HEK293 (cell line): ENCODE measurements around the gene AGRN.
A peak's percentile ranks its signal among the peaks of the same experiment; 100 is the strongest.

ENCODE experiments used
- CTCF ChIA-PET: fragments of 350-600 bp; formaldehyde crosslinking; extraction: SDS; loops from one replicate; lab custom pipeline; 2021; ENCODE audit warnings: antibody characterized with exemption; lab: Yijun Ruan, JAX
- POLR2A ChIA-PET: fragments of 300-600 bp; formaldehyde crosslinking; extraction: SDS; loops from one replicate; lab custom pipeline; 2020; ENCODE audit warnings: antibody characterized with exemption, inconsistent platforms; lab: Yijun Ruan, JAX
- H3K27ac ChIP-seq: fragments of 200-500 bp; sonication (Bioruptor generic); 2 replicates; pipeline ENCODE4 v1.5.1; 2014; ENCODE audit warnings: low read depth, low read length, control low read depth, inconsistent platforms; ENCODE audit errors: extremely low read depth
- H3K36me3 ChIP-seq, 2 experiments: fragments of 200-500 bp in 1 of 2; sonication (Bioruptor generic) in 1 of 2; 1 replicate in 1 of 2; 2 replicates in 1 of 2; pipeline ENCODE4 v1.5.1; 2014 to 2017; ENCODE audit warnings: inconsistent platforms in 2 of 2, low read length in 2 of 2; ENCODE audit not compliant: control insufficient read depth in 2 of 2, insufficient read depth in 1 of 2
- H3K4me1 ChIP-seq: fragments of 200-500 bp; sonication (Bioruptor generic); 2 replicates; pipeline ENCODE4 v1.5.1; 2014; ENCODE audit warnings: mild to moderate bottlenecking, low read length, inconsistent platforms; ENCODE audit not compliant: control insufficient read depth, insufficient read depth
- H3K4me3 ChIP-seq: 2 replicates; pipeline ENCODE4 v1.5.1; 2011; ENCODE audit warnings: low read depth, mild to moderate bottlenecking, control low read depth, low read length, moderate library complexity
- H3K9me3 ChIP-seq: fragments of 200-500 bp; sonication (Bioruptor generic); 2 replicates; pipeline ENCODE4 v1.5.1; 2014; ENCODE audit warnings: low read depth, low read length, inconsistent platforms; ENCODE audit not compliant: control insufficient read depth, insufficient read depth
- BCL11A ChIP-seq: fragments of 450-650 bp; formaldehyde crosslinking; IDR thresholded peaks from 2 replicates; pipeline ENCODE4 v1.5.1; 2016; ENCODE audit warnings: low read depth, missing biosample characterization, missing genetic modification characterization
- GLIS2 ChIP-seq: fragments of 450-650 bp; formaldehyde crosslinking; IDR thresholded peaks from 2 replicates; pipeline ENCODE4 v1.5.1; 2016; ENCODE audit warnings: missing biosample characterization, missing genetic modification characterization
- KLF1 ChIP-seq: fragments of 450-650 bp; formaldehyde crosslinking; IDR thresholded peaks from 2 replicates; pipeline ENCODE4 v1.5.1; 2016; ENCODE audit warnings: missing biosample characterization, missing genetic modification characterization
- KLF7 ChIP-seq: fragments of 450-650 bp; formaldehyde crosslinking; IDR thresholded peaks from 2 replicates; pipeline ENCODE4 v1.5.1; 2016; ENCODE audit warnings: missing biosample characterization, missing genetic modification characterization, borderline replicate concordance
- PRDM1 ChIP-seq: fragments of 450-650 bp; formaldehyde crosslinking; IDR thresholded peaks from 2 replicates; pipeline ENCODE4; 2016; ENCODE audit warnings: missing biosample characterization, missing genetic modification characterization
- PRDM2 ChIP-seq: fragments of 450-650 bp; formaldehyde crosslinking; IDR thresholded peaks from 2 replicates; pipeline ENCODE4 v1.5.1; 2016; ENCODE audit warnings: missing biosample characterization, missing genetic modification characterization, borderline replicate concordance
- SCRT2 ChIP-seq: fragments of 450-650 bp; formaldehyde crosslinking; IDR thresholded peaks from 2 replicates; pipeline ENCODE4 v1.5.1; 2016; ENCODE audit warnings: missing biosample characterization, missing genetic modification characterization
- SP7 ChIP-seq: fragments of 450-650 bp; formaldehyde crosslinking; IDR thresholded peaks from 2 replicates; pipeline ENCODE4 v1.5.1; 2016; ENCODE audit warnings: missing biosample characterization, missing genetic modification characterization
- ZBTB7A ChIP-seq: fragments of 450-650 bp; formaldehyde crosslinking; IDR thresholded peaks from 2 replicates; pipeline ENCODE4 v1.5.1; 2016; ENCODE audit warnings: low read depth, missing biosample characterization, missing genetic modification characterization
- ZNF341 ChIP-seq: fragments of 450-650 bp; formaldehyde crosslinking; IDR thresholded peaks from 2 replicates; pipeline ENCODE4; 2016; ENCODE audit warnings: low read depth, missing biosample characterization, missing genetic modification characterization
- ZNF423 ChIP-seq: fragments of 450-650 bp; formaldehyde crosslinking; IDR thresholded peaks from 2 replicates; pipeline ENCODE4 v1.5.1; 2016; ENCODE audit warnings: missing biosample characterization, missing genetic modification characterization
- ZNF548 ChIP-seq: fragments of 450-650 bp; formaldehyde crosslinking; IDR thresholded peaks from 2 replicates; pipeline ENCODE4 v1.5.1; 2016; ENCODE audit warnings: missing biosample characterization, missing genetic modification characterization
- ZNF600 ChIP-seq: fragments of 450-650 bp; formaldehyde crosslinking; IDR thresholded peaks from 2 replicates; pipeline ENCODE4 v1.5.1; 2016; ENCODE audit warnings: missing biosample characterization, missing genetic modification characterization
- ZNF629 ChIP-seq: fragments of 450-650 bp; formaldehyde crosslinking; IDR thresholded peaks from 2 replicates; pipeline ENCODE4 v1.5.1; 2017; ENCODE audit warnings: missing biosample characterization, missing genetic modification characterization
- ZNF776 ChIP-seq: fragments of 450-650 bp; formaldehyde crosslinking; IDR thresholded peaks from 2 replicates; pipeline ENCODE4 v1.5.0; 2017; ENCODE audit warnings: missing biosample characterization, missing genetic modification characterization, borderline replicate concordance

The AGRN gene

GRCh38 chr1:1004780-1005697 lies 14.9 kb upstream of the AGRN start (continued):
- no peak for TF ChIP-seq PRDM2 (tag by site-specific recombination)
- no peak for TF ChIP-seq ZNF548 (tag by site-specific recombination)
- peak; percentile 96 for TF ChIP-seq ZNF600 (tag by site-specific recombination)
- peak; percentile 40; the same call in 1 of the 2 replicates for TF ChIP-seq PRDM1 (tag by site-specific recombination)
- TF ChIP-seq ZNF629 (tag by site-specific recombination) = no peak
- TF ChIP-seq KLF1 (tag by site-specific recombination) = peak; percentile 5; the same call in 1 of the 2 replicates
- TF ChIP-seq ZNF341 = peak; percentile 90
- TF ChIP-seq SCRT2 (tag by site-specific recombination) = no peak
- TF ChIP-seq ZNF423 (tag by site-specific recombination) = 0 out of 2 replicates have a peak, but pooled peaks have one; percentile 13
- TF ChIP-seq KLF7 (tag by site-specific recombination) = no peak
- TF ChIP-seq SP7 (tag by site-specific recombination) = peak; percentile 34; the same call in 1 of the 2 replicates
- TF ChIP-seq BCL11A (tag by site-specific recombination) = 0 out of 2 replicates have a peak, but pooled peaks have one; percentile 6

DNA sequence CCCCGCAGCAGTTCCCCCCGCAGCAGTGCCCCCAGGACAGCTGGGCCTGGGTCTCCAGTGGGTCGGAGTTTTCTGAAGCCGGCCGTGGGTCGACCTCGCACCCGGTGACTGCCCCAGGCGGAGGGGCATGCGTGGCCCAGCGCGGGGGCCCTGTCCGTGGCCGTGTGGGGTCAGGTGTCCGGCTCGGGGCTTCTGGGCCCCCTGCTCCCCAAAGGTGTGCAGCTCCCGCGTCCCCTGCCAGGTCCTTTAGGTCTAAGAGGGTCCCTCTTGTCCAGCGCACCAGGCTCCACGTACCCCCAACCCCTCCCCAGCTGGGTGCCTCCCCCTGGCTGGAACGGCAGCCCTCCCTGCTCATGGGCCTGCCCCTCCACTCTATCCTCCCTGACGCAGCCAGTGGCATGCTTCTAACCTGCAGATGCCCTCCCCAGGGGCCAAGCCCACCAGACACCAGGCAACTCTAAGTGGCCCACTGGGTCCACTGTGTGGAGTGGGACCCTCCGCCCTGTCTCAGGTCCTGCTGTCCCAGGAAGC lies 14.1 kb upstream of the AGRN start:
- CTCF ChIA-PET = interaction anchor here (1.0 to 1.2 kb wide), 2 partner anchors 9 to 58 kb away, joined by 4 to 5 read pairs; no protein-coding TSS in a partner anchor
- POLR2A ChIA-PET = no interaction called here
- TF ChIP-seq ZNF776 (tag by site-specific recombination) (no peak), GLIS2 (tag by site-specific recombination) (peak; percentile 47), ZBTB7A (peak; percentile 36; the same call in 1 of the 2 replicates)
- no peak overlapping the region for H3K4me3 ChIP-seq
- no peaks in the 10 kb centered on the region for H3K4me1 ChIP-seq
- no peaks in the 10 kb centered on the region for H3K9me3 ChIP-seq
- H3K27ac ChIP-seq = no peak overlapping the region
- H3K36me3 ChIP-seq = peaks cover 3 to 19% of the 10 kb centered on the region in 2 experiments; a peak in 2 of 3 replicates
